Measurements from ENCODE around the gene SLC1A5.
"Not testable (repeated sequence)": the region's sequence is repeated elsewhere in the genome, so short reads cannot be mapped to it uniquely, and the experiment has no call there.

The SLC1A5 gene

DNA sequence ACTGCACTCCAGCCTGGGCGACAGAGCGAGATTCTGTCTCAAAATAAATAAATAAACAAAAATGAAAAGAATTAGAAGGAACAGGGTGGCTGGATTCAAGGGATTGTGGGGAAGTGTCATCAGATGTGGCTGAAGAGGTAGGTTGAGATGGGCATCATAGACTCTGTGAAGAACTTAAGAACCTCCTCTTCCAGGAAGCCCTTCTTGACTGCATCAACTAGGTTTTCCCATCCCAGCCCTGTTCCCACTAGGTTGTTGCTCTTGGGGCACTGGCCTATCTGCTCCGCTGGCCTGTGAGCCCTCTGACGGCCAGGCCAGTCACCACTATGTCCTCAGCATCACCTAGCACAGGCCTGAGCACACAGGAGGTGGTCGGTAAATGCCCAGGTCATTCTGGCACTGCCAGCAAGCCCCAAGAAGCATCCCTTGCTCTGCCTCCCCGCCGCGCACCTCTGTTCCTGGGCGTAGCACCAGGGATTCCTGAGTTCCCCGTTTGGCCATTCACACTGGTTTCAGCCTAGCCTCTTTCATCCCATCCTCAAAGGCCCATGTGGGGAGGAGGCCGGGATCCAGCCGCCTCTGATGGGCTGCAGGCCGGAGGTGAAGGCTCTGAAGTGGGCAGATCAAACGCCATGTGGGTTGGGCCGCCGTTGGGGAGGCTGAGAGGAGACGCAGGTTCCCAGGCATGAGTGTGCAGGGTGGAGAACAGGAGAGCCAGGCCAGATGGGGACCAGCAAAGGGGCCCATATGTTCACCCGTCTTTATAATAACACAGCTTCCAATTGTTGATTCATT is 27.6 kb upstream of the SLC1A5 start:
- in situ Hi-C loops (cut with MboI; ENCODE audit: low sequenced_read_pairs, unreplicated experiment): no loop called here
- TF ChIP-seq CTCF (IDR thresholded peaks at IDR 0.05; ENCODE audit: borderline replicate concordance, control extremely low read depth, extremely low read depth, insufficient read depth, missing control alignments): no peak
- no peak for DNase-seq (ENCODE audit: low spot score)

- no peak for DNase-seq (ENCODE audit: low spot score)
- in situ Hi-C loops (cut with MboI; ENCODE audit: low sequenced_read_pairs, unreplicated experiment): no loop called here
- no peak for TF ChIP-seq CTCF (IDR thresholded peaks at IDR 0.05; ENCODE audit: borderline replicate concordance, control extremely low read depth, extremely low read depth, insufficient read depth, missing control alignments)
Observed at GRCh38 chr19:46813839-46814358, 25.5 kb upstream of the SLC1A5 start.

DNA sequence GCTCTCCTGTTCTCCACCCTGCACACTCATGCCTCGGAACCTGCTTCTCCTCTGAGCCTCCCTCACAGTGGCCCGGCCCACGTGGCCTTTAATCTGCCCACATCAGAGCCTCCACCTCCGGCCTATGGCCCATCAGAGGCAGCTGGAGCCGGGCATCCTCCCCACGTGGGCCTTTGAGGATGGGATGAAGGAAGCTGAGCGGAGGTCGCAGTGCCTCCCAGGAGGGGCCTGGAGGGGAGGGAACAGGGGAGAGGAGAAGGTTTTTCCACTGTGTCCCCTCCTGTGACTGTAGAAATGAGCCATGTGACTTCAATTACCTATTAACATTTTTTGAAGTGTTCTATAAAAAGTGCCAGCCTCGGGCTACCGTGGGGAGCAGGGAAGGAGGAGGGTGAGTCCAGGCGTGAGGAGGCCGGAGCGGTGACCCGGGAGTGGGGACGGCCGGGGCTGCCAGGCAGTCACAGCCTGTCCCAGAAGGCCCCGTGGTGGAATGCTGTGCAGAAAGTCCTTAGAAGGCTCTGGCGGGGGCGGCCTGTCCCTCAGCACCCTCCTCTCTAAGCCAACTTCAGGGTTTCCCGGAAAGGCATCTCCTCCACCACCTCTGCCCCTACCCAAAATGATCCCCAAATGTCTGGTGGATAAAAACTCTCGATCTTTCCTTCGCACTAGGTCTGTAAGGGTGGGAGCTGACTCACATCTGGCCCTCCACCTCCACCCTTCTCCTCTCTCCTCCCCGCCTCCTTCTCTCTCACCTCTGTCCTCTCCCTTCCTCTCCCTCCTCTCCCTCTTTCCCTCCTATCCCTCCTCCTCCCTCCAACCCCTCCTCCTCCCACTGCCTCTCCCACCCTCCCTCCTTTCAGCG is 24.8 kb upstream of the SLC1A5 start:
- in situ Hi-C loops (cut with MboI; ENCODE audit: low sequenced_read_pairs, unreplicated experiment): no loop called here
- TF ChIP-seq CTCF (IDR thresholded peaks at IDR 0.05; ENCODE audit: borderline replicate concordance, control extremely low read depth, extremely low read depth, insufficient read depth, missing control alignments): no peak
- DNase-seq (ENCODE audit: low spot score): no peak

GRCh38 chr19:46809534-46810272 is 21.3 kb upstream of the SLC1A5 start:
- TF ChIP-seq CTCF (IDR thresholded peaks at IDR 0.05; ENCODE audit: borderline replicate concordance, control extremely low read depth, extremely low read depth, insufficient read depth, missing control alignments): no peak
- in situ Hi-C loops (cut with MboI; ENCODE audit: low sequenced_read_pairs, unreplicated experiment): no loop called here
- no peak for DNase-seq (ENCODE audit: low spot score)

- in situ Hi-C loops (cut with MboI; ENCODE audit: low sequenced_read_pairs, unreplicated experiment): no loop called here
- DNase-seq (ENCODE audit: low spot score): no peak
- TF ChIP-seq CTCF (IDR thresholded peaks at IDR 0.05; ENCODE audit: borderline replicate concordance, control extremely low read depth, extremely low read depth, insufficient read depth, missing control alignments): no peak
Observed at GRCh38 chr19:46806656-46807055, 18.3 kb upstream of the SLC1A5 start.

DNA sequence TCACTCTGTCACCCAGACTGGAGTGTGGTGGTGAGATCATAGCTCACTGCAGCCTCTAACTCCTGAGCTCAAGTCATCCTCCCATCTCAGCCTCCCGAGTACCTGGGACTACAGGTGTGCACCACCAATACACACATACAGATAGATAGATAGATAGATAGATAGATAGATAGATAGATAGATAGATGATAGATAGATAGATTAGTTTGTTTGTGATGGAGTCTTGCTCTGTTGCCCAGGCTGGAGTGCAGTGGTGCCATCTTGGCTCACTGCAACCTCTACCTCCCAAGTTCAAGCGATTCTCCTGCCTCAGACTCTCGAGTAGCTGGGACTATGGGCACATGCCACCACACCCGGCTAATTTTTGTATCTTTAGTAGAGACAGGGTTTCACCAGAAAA is 16.0 kb upstream of the SLC1A5 start:
- in situ Hi-C loops (cut with MboI; ENCODE audit: low sequenced_read_pairs, unreplicated experiment); DNase-seq (ENCODE audit: low spot score): not testable (repeated sequence)

Measured in GM13976 (cell line).